SK-N-SH (cell line): ENCODE data around the gene ETAA1.

Source experiments
- EP300 ChIP-seq, 2 experiments: IDR thresholded peaks; 2 replicates each; pipeline versions ENCODE4 v1.4.0 to v1.6.1; 2012; ENCODE audit warnings: borderline replicate concordance in 1 of 2, low read depth in 1 of 2, low read length in 1 of 2
- REST ChIP-seq: IDR thresholded peaks from 2 replicates; pipeline ENCODE4 v1.6.1; 2012; ENCODE audit warnings: mild to moderate bottlenecking, low read depth, low read length, moderate library complexity
- RFX5 ChIP-seq: IDR thresholded peaks from 2 replicates; pipeline ENCODE4 v1.6.1; 2012; ENCODE audit warnings: mild to moderate bottlenecking, improper control_type of control experiment, low read length

DNA sequence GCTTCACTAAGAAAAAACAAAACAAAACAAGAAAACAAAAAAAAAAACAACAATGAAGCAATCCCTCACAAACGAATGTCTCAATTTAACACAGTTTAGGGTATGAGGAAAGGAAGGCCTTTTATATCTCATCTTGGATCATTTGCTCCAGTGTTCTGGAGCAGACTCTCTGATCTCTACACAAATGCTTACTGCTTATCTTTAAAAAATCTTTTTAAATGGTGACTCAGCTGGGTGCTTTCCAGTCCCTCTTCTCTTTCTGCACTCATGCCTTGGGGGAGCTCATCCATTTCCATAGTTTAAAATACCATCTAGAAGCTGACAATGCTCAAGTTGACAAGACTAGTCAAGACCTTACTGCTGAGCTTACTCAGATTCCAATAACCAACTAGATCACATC is 56.2 kb downstream of the ETAA1 start:
- TF ChIP-seq REST (no peak), EP300 (IDR thresholded peaks at IDR 0.05; ENCODE audit: borderline replicate concordance in 1 of 2, low read depth in 1 of 2, low read length in 1 of 2) (peak in 1 of 2 experiments; percentile 10; a peak in 1 of 4 replicates), RFX5 (no peak)
